GM23338 (cell line): ENCODE measurements around the gene LSP1. TPM values are rescaled to one million over a fixed set of nuclear protein-coding genes. Genes with fewer than 3 reads are reported as not detected.

Experiments used
- ATAC-seq: fragments of 200-7000 bp; cut with Tn5 transposase; 3 replicates; pipeline ENCODE4 v1.9.1; 2020
- DNase-seq: peaks from one replicate; pipeline ENCODE4 v3.0.0-alpha.2; 2015; ENCODE audit warnings: low spot score
- H2AFZ ChIP-seq: fragments of 200-600 bp; sonication (generic); 2 replicates; pipeline ENCODE4 v1.8.0; 2016; ENCODE audit warnings: antibody characterized with exemption, mild to moderate bottlenecking, moderate library complexity
- H3F3A ChIP-seq: fragments of 200-600 bp; sonication (generic); replicated peaks from 2 replicates; pipeline ENCODE4 v1.8.0; 2017; ENCODE audit warnings: antibody characterized with exemption, mixed run types, low read depth
- H3K27ac ChIP-seq: fragments of 200-600 bp; sonication (generic); 2 replicates; pipeline ENCODE4 v1.6.1; 2016; ENCODE audit warnings: low read depth
- H3K27me3 ChIP-seq: fragments of 200-600 bp; sonication (generic); 2 replicates; pipeline ENCODE4 v1.8.0; 2016; ENCODE audit warnings: mild to moderate bottlenecking, mixed run types, moderate library complexity; ENCODE audit not compliant: insufficient read depth
- H3K36me3 ChIP-seq: fragments of 200-600 bp; sonication (generic); 2 replicates; pipeline ENCODE4 v1.8.0; 2016; ENCODE audit warnings: mild to moderate bottlenecking; ENCODE audit not compliant: insufficient read depth
- H3K4me1 ChIP-seq: fragments of 200-600 bp; sonication (generic); 2 replicates; pipeline ENCODE4 v1.8.0; 2016; ENCODE audit warnings: mild to moderate bottlenecking, moderate library complexity; ENCODE audit not compliant: insufficient read depth
- H3K4me2 ChIP-seq: fragments of 200-600 bp; sonication (generic); 2 replicates; pipeline ENCODE4 v1.7.1; 2017; ENCODE audit warnings: mixed run types
- H3K4me3 ChIP-seq: fragments of 200-600 bp; sonication (generic); 2 replicates; pipeline ENCODE4 v1.6.1; 2016; ENCODE audit warnings: mixed run types
- H3K79me2 ChIP-seq: fragments of 200-600 bp; sonication (generic); replicated peaks from 2 replicates; pipeline ENCODE4 v1.8.0; 2017; ENCODE audit warnings: mild to moderate bottlenecking; ENCODE audit not compliant: insufficient read depth
- H3K9me2 ChIP-seq: fragments of 200-600 bp; sonication (generic); 2 replicates; pipeline ENCODE4 v1.8.0; 2017; ENCODE audit not compliant: insufficient read depth
- H4K20me1 ChIP-seq: fragments of 200-600 bp; sonication (generic); replicated peaks from 2 replicates; pipeline ENCODE4 v1.8.0; 2017; ENCODE audit warnings: mild to moderate bottlenecking; ENCODE audit not compliant: insufficient read depth
- H3K27ac Mint-ChIP-seq: 2 replicates; pipeline ENCODE4 v1.8.0; 2020; ENCODE audit warnings: inconsistent platforms, mild to moderate bottlenecking, moderate library complexity, mixed read lengths
- H3K27me3 Mint-ChIP-seq: 3 replicates; pipeline ENCODE4 v1.8.0; 2022; ENCODE audit warnings: low read depth, mild to moderate bottlenecking, moderate library complexity, mixed read lengths, inconsistent platforms; ENCODE audit not compliant: insufficient read depth, poor library complexity
- H3K36me3 Mint-ChIP-seq: 3 replicates; pipeline ENCODE4 v1.8.0; 2021; ENCODE audit warnings: low read depth, mild to moderate bottlenecking, inconsistent platforms, moderate library complexity, mixed read lengths
- H3K4me1 Mint-ChIP-seq: 3 replicates; pipeline ENCODE4 v1.8.0; 2020; ENCODE audit warnings: mild to moderate bottlenecking, inconsistent platforms, mixed read lengths
- H3K4me3 Mint-ChIP-seq: 3 replicates; pipeline ENCODE4 v1.8.0; 2021; ENCODE audit warnings: moderate library complexity, mild to moderate bottlenecking, inconsistent platforms, mixed read lengths
- H3K9me3 Mint-ChIP-seq: 3 replicates; pipeline ENCODE4 v1.8.0; 2020; ENCODE audit warnings: moderate library complexity, mild to moderate bottlenecking, inconsistent platforms, mixed read lengths
- CREB1 ChIP-seq: fragments of 250-450 bp; sonication (Bioruptor Pico); IDR thresholded peaks from 2 replicates; pipeline ENCODE4 v1.5.0; 2020; ENCODE audit warnings: low read depth, mild to moderate bottlenecking, moderate library complexity
- CTCF ChIP-seq, 2 experiments: fragments of 200-600 bp in 1 of 2; sonication (generic) in 1 of 2; conservative IDR thresholded peaks; 2 replicates each; pipeline versions ENCODE4 v1.5.1 to v1.6.1; 2016 to 2017; ENCODE audit warnings: antibody characterized with exemption in 2 of 2, low read depth in 2 of 2, mild to moderate bottlenecking in 2 of 2, moderate library complexity in 1 of 2
- ETS1 ChIP-seq: IDR thresholded peaks from 2 replicates; pipeline ENCODE4 v1.6.1; 2016; ENCODE audit warnings: antibody characterized with exemption
- EZH2 ChIP-seq: fragments of 200-600 bp; sonication (generic); IDR thresholded peaks from one replicate; pipeline ENCODE4 v1.8.0; 2017; ENCODE audit warnings: antibody characterized with exemption, mild to moderate bottlenecking, low read depth; ENCODE audit not compliant: unreplicated experiment
- EZH2phosphoT487 ChIP-seq: fragments of 200-600 bp; sonication (generic); IDR thresholded peaks from one replicate; pipeline ENCODE4 v1.8.1; 2018; ENCODE audit warnings: antibody characterized with exemption; ENCODE audit not compliant: unreplicated experiment
- JUNB ChIP-seq: IDR thresholded peaks from one replicate; pipeline ENCODE4 v1.6.1; 2016; ENCODE audit warnings: antibody characterized with exemption; ENCODE audit not compliant: unreplicated experiment
- NANOG ChIP-seq: IDR thresholded peaks from 2 replicates; pipeline ENCODE4 v1.6.1; 2016; ENCODE audit warnings: antibody characterized with exemption, borderline replicate concordance
- POLR2AphosphoS5 ChIP-seq: IDR thresholded peaks from 2 replicates; pipeline ENCODE4 v1.6.1; 2016; ENCODE audit warnings: antibody characterized with exemption, low read depth
- REST ChIP-seq: IDR thresholded peaks from one replicate; pipeline ENCODE4 v1.6.1; 2018; ENCODE audit warnings: antibody characterized with exemption; ENCODE audit not compliant: unreplicated experiment
- STAT1 ChIP-seq: IDR thresholded peaks from one replicate; pipeline ENCODE4 v1.6.1; 2016; ENCODE audit warnings: antibody characterized with exemption; ENCODE audit not compliant: unreplicated experiment
- ZNF114 ChIP-seq: fragments of 250-450 bp; sonication (Bioruptor Pico); IDR thresholded peaks from 2 replicates; pipeline ENCODE4 v1.5.0; 2020; ENCODE audit warnings: mild to moderate bottlenecking, moderate library complexity
- ZNF331 ChIP-seq: fragments of 250-450 bp; sonication (Bioruptor Pico); IDR thresholded peaks from 2 replicates; pipeline ENCODE4 v1.5.0; 2020; ENCODE audit warnings: low read depth, mild to moderate bottlenecking, moderate library complexity
- ZNF462 ChIP-seq: fragments of 250-450 bp; sonication (Bioruptor Pico); IDR thresholded peaks from 2 replicates; pipeline ENCODE4 v1.5.0; 2020; ENCODE audit warnings: mild to moderate bottlenecking, moderate library complexity
- polyA plus RNA-seq: library from polyadenylated mRNA; unstranded; fragments of >200 nt; fragmentation: Nextera tagmentation; extraction: Ambion mirVana; gene quantifications from 2 replicates; pipeline ENCODE4 v1.2.1, GENCODE V29; 2016
- total RNA-seq: library from RNA; depleted of rRNA; stranded (reverse); fragments of >200 nt; shearing (Covaris generic); gene quantifications from 2 replicates; pipeline ENCODE4 v1.2.3, GENCODE V29; 2014

LSP1 gene
- total and polyA plus RNA-seq, 2 experiments from 2014 or later: 0.84 TPM; not detected in 1

- Histone ChIP-seq H3K4me1 (no peaks in the 10 kb centered on the region), H3K27ac (no peak overlapping the region), H2AFZ (no peak overlapping the region), H3K4me3 (no peak overlapping the region), H3K4me2 (no peak overlapping the region), H3K79me2 (no peaks in the 10 kb centered on the region), H4K20me1 (no peaks in the 10 kb centered on the region), H3K27me3 (no peaks in the 10 kb centered on the region), H3F3A (no peaks in the 10 kb centered on the region), H3K9me2 (no peaks in the 10 kb centered on the region), H3K36me3 (no peaks in the 10 kb centered on the region)
- no peak for TF ChIP-seq JUNB
- TF ChIP-seq POLR2AphosphoS5: no peak
- no peak for TF ChIP-seq ZNF114 (CRISPR knock-in tag)
- TF ChIP-seq NANOG: no peak
- no peak for TF ChIP-seq CREB1
- no peak for TF ChIP-seq EZH2phosphoT487
- no peak for TF ChIP-seq EZH2
- no peak for TF ChIP-seq STAT1
- TF ChIP-seq ZNF462 (CRISPR knock-in tag): no peak
- TF ChIP-seq ETS1: no peak
- no peak for TF ChIP-seq CTCF (conservative IDR thresholded peaks at IDR 0.05; ENCODE audit: low read depth in 2 of 2)
- TF ChIP-seq REST: no peak
- no peak for TF ChIP-seq ZNF331 (CRISPR knock-in tag)
- H3K27me3 Mint-ChIP-seq: peaks cover 17% of the 10 kb centered on the region
- H3K9me3 Mint-ChIP-seq: no peaks in the 10 kb centered on the region
- no peak overlapping the region for H3K4me3 Mint-ChIP-seq
- no peak for DNase-seq
- no peak overlapping the region for H3K27ac Mint-ChIP-seq
- H3K4me1 Mint-ChIP-seq: 0 out of 3 replicates have a peak, but pooled peaks cover 5% of the 10 kb centered on the region
- ATAC-seq: no peak
- H3K36me3 Mint-ChIP-seq: no peaks in the 10 kb centered on the region
Observed at GRCh38 chr11:1931341-1932104, 78.6 kb downstream of the LSP1 start.
